BLaER1 treated with 17β-estradiol and CSF1 and Interleukin-3, amounts not matched to agents 10 nM and 100 nM (cell line): Measurements from ENCODE around the gene B3GAT1.
A peak's percentile ranks its signal among the peaks of the same experiment; 100 is the strongest.

ENCODE experiments used
- H3K27ac ChIP-seq, 11 experiments: shearing (Covaris generic); formaldehyde crosslinking; 2 replicates each; pipeline ENCODE4 v1.8.1; 2022
- H3K27me3 ChIP-seq, 11 experiments: shearing (Covaris generic); formaldehyde crosslinking; 2 replicates each; pipeline ENCODE4 v1.8.1; 2022
- H3K36me3 ChIP-seq, 11 experiments: shearing (Covaris generic); formaldehyde crosslinking; 2 replicates each; pipeline ENCODE4 v1.8.1; 2022
- H3K4me1 ChIP-seq, 10 experiments: shearing (Covaris generic); formaldehyde crosslinking; 2 replicates each; pipeline ENCODE4 v1.8.1; 2022
- H3K4me2 ChIP-seq, 11 experiments: shearing (Covaris generic); formaldehyde crosslinking; 2 replicates each; pipeline ENCODE4 v1.8.1; 2022
- H3K4me3 ChIP-seq, 10 experiments: shearing (Covaris generic); formaldehyde crosslinking; 2 replicates each; pipeline ENCODE4 v1.8.1; 2022
- H3K9ac ChIP-seq, 11 experiments: shearing (Covaris generic); formaldehyde crosslinking; 2 replicates each; pipeline ENCODE4 v1.8.1; 2022
- H3K9me3 ChIP-seq, 11 experiments: shearing (Covaris generic); formaldehyde crosslinking; replicated peaks in 1 of 11; 2 replicates each; pipeline ENCODE4 v1.8.1; 2022
- H4K20me1 ChIP-seq, 11 experiments: shearing (Covaris generic); formaldehyde crosslinking; 2 replicates each; pipeline ENCODE4 v1.8.1; 2022
- Cebpa-rat ChIP-seq, 11 experiments: shearing (Covaris generic); IDR thresholded peaks; 2 replicates each; pipeline ENCODE4 v1.8.1; 2022

B3GAT1 gene

GRCh38 chr11:134385171-134385570 lies 26.9 kb downstream of the B3GAT1 start:
- Histone ChIP-seq H3K4me1 (peaks cover 34 to 57% (median 47%) of the 10 kb centered on the region in 10 experiments), H4K20me1 (peaks cover 0 to 99% (median 70%) of the 10 kb centered on the region in 11 experiments; a peak in 18 of 22 replicates), H3K4me3 (no peak overlapping the region), H3K27ac (peak overlapping the region in 1 of 11 experiments; percentile 16; a peak in 2 of 22 replicates), H3K36me3 (no peaks in the 10 kb centered on the region), H3K9ac (no peak overlapping the region), H3K4me2 (peak overlapping the region in 9 of 11 experiments; percentile 64 to 86 (median 81); a peak in 15 of 22 replicates), H3K9me3 (peaks cover 0 to 5% (median 0%) of the 10 kb centered on the region in 11 experiments; a peak in 5 of 22 replicates), H3K27me3 (peaks cover 61 to 100% (median 83%) of the 10 kb centered on the region in 11 experiments)
- no peak for TF ChIP-seq Cebpa-rat (IDR thresholded peaks at IDR 0.05)

- no peak overlapping the region for H3K27ac ChIP-seq
- peaks cover 53 to 100% (median 79%) of the 10 kb centered on the region in 11 experiments for H3K27me3 ChIP-seq
- H3K9me3 ChIP-seq: peaks cover 0 to 5% (median 0%) of the 10 kb centered on the region in 11 experiments; a peak in 5 of 22 replicates
- no peaks in the 10 kb centered on the region for H3K36me3 ChIP-seq
- H3K9ac ChIP-seq: no peak overlapping the region
- H3K4me2 ChIP-seq: peak overlapping the region; percentile 30 to 86 (median 80); a peak in 19 of 22 replicates
- no peak overlapping the region for H3K4me3 ChIP-seq
- H4K20me1 ChIP-seq: peaks cover 0 to 99% (median 65%) of the 10 kb centered on the region in 11 experiments; a peak in 18 of 22 replicates
- H3K4me1 ChIP-seq: peaks cover 34 to 51% (median 44%) of the 10 kb centered on the region in 10 experiments
- TF ChIP-seq Cebpa-rat (IDR thresholded peaks at IDR 0.05): no peak
Observed at GRCh38 chr11:134384406-134384805, 27.6 kb downstream of the B3GAT1 start.

- TF ChIP-seq Cebpa-rat (IDR thresholded peaks at IDR 0.05): no peak
- H3K9ac ChIP-seq: no peak overlapping the region
- H3K27ac ChIP-seq: no peak overlapping the region
- peak overlapping the region in 5 of 11 experiments; percentile 64 to 86 (median 80); a peak in 6 of 22 replicates for H3K4me2 ChIP-seq
- no peaks in the 10 kb centered on the region for H3K36me3 ChIP-seq
- H3K4me1 ChIP-seq: peaks cover 34 to 46% (median 40%) of the 10 kb centered on the region in 10 experiments
- H3K9me3 ChIP-seq: peaks cover 0 to 4% (median 0%) of the 10 kb centered on the region in 11 experiments; a peak in 5 of 22 replicates
- peaks cover 0 to 95% (median 64%) of the 10 kb centered on the region in 11 experiments; a peak in 18 of 22 replicates for H4K20me1 ChIP-seq
- no peak overlapping the region for H3K4me3 ChIP-seq
- peaks cover 46 to 95% (median 74%) of the 10 kb centered on the region in 11 experiments for H3K27me3 ChIP-seq
Observed at GRCh38 chr11:134383576-134384221, 28.3 kb downstream of the B3GAT1 start.

- no peak for TF ChIP-seq Cebpa-rat (IDR thresholded peaks at IDR 0.05)
- Histone ChIP-seq H3K4me2 (no peak overlapping the region), H3K9me3 (no peaks in the 10 kb centered on the region)
Observed at GRCh38 chr11:134382830-134383229, 29.2 kb downstream of the B3GAT1 start.

GRCh38 chr11:134382257-134382656 lies 29.8 kb downstream of the B3GAT1 start:
- Histone ChIP-seq H3K27ac (no peak overlapping the region), H3K4me2 (no peak overlapping the region), H3K4me3 (no peak overlapping the region), H3K9me3 (no peaks in the 10 kb centered on the region), H4K20me1 (peaks cover 0 to 96% (median 56%) of the 10 kb centered on the region in 11 experiments; a peak in 18 of 22 replicates), H3K9ac (no peak overlapping the region), H3K4me1 (peaks cover 29 to 38% (median 33%) of the 10 kb centered on the region in 10 experiments), H3K36me3 (no peaks in the 10 kb centered on the region), H3K27me3 (peaks cover 34 to 92% (median 60%) of the 10 kb centered on the region in 11 experiments)
- no peak for TF ChIP-seq Cebpa-rat (IDR thresholded peaks at IDR 0.05)

More at GRCh38 chr11:134382830-134383229, 29.2 kb downstream of the B3GAT1 start:
- peaks cover 0 to 96% (median 62%) of the 10 kb centered on the region in 11 experiments; a peak in 18 of 22 replicates for H4K20me1 ChIP-seq
- no peak overlapping the region for H3K9ac ChIP-seq
- peaks cover 34 to 44% (median 39%) of the 10 kb centered on the region in 10 experiments for H3K4me1 ChIP-seq
- no peaks in the 10 kb centered on the region for H3K36me3 ChIP-seq
- H3K27me3 ChIP-seq: peaks cover 38 to 92% (median 65%) of the 10 kb centered on the region in 11 experiments
- H3K27ac ChIP-seq: no peak overlapping the region
- H3K4me3 ChIP-seq: no peak overlapping the region

GRCh38 chr11:134380785-134381184 lies 31.3 kb downstream of the B3GAT1 start:
- Histone ChIP-seq H3K27ac (no peak overlapping the region), H3K36me3 (no peaks in the 10 kb centered on the region), H3K4me3 (no peak overlapping the region), H3K27me3 (peaks cover 26 to 82% (median 48%) of the 10 kb centered on the region in 11 experiments), H3K9ac (no peak overlapping the region), H3K4me2 (no peak overlapping the region), H3K9me3 (no peaks in the 10 kb centered on the region), H4K20me1 (peaks cover 0 to 94% (median 42%) of the 10 kb centered on the region in 11 experiments; a peak in 16 of 22 replicates), H3K4me1 (peaks cover 15 to 24% (median 19%) of the 10 kb centered on the region in 10 experiments)
- TF ChIP-seq Cebpa-rat (IDR thresholded peaks at IDR 0.05): no peak

GRCh38 chr11:134380229-134380628 lies 31.8 kb downstream of the B3GAT1 start:
- no peaks in the 10 kb centered on the region for H3K36me3 ChIP-seq

GRCh38 chr11:134379241-134379640 lies 32.8 kb downstream of the B3GAT1 start:
- Histone ChIP-seq H4K20me1 (peaks cover 0 to 89% (median 32%) of the 10 kb centered on the region in 11 experiments; a peak in 14 of 22 replicates), H3K27ac (no peak overlapping the region), H3K27me3 (peaks cover 11 to 67% (median 35%) of the 10 kb centered on the region in 11 experiments), H3K9me3 (no peaks in the 10 kb centered on the region), H3K4me2 (no peak overlapping the region), H3K4me3 (no peak overlapping the region), H3K9ac (no peak overlapping the region), H3K4me1 (peaks cover under 1 to 8% (median 3%) of the 10 kb centered on the region in 10 experiments; a peak in 18 of 20 replicates), H3K36me3 (no peaks in the 10 kb centered on the region)
- no peak for TF ChIP-seq Cebpa-rat (IDR thresholded peaks at IDR 0.05)

More at GRCh38 chr11:134380229-134380628, 31.8 kb downstream of the B3GAT1 start:
- no peak overlapping the region for H3K4me2 ChIP-seq
- peaks cover 21 to 77% (median 43%) of the 10 kb centered on the region in 11 experiments for H3K27me3 ChIP-seq
- H3K9me3 ChIP-seq: no peaks in the 10 kb centered on the region
- no peak overlapping the region for H3K27ac ChIP-seq
- H3K4me3 ChIP-seq: no peak overlapping the region
- no peak overlapping the region for H3K9ac ChIP-seq
- no peak for TF ChIP-seq Cebpa-rat (IDR thresholded peaks at IDR 0.05)
- H4K20me1 ChIP-seq: peaks cover 0 to 89% (median 36%) of the 10 kb centered on the region in 11 experiments; a peak in 16 of 22 replicates
- peaks cover 9 to 18% (median 13%) of the 10 kb centered on the region in 10 experiments for H3K4me1 ChIP-seq

GRCh38 chr11:134377876-134378275 lies 34.2 kb downstream of the B3GAT1 start:
- peaks cover 0 to 6% (median 2%) of the 10 kb centered on the region in 10 experiments; a peak in 9 of 20 replicates for H3K4me1 ChIP-seq
- H4K20me1 ChIP-seq: peaks cover 0 to 89% (median 21%) of the 10 kb centered on the region in 11 experiments; a peak in 13 of 22 replicates

More at GRCh38 chr11:134377876-134378275, 34.2 kb downstream of the B3GAT1 start:
- Histone ChIP-seq H3K9me3 (no peaks in the 10 kb centered on the region), H3K4me3 (no peak overlapping the region), H3K36me3 (no peaks in the 10 kb centered on the region), H3K27me3 (peaks cover 0 to 62% (median 22%) of the 10 kb centered on the region in 11 experiments; a peak in 18 of 22 replicates), H3K27ac (no peak overlapping the region), H3K9ac (no peak overlapping the region), H3K4me2 (no peak overlapping the region)
- no peak for TF ChIP-seq Cebpa-rat (IDR thresholded peaks at IDR 0.05)
